ENCODE results near the gene TBC1D30. TPM values are rescaled to one million over a fixed set of nuclear protein-coding genes. Genes with fewer than 3 reads are reported as not detected.
A peak's percentile ranks its signal among the peaks of the same experiment; 100 is the strongest.

Gene TBC1D30
- total RNA-seq, 2 experiments from 2014 or later: 0.40 to 0.72 TPM

GRCh38 chr12:64821116-64821630, 3.3 kb upstream of the TBC1D30 start:
- DNase-seq (no peak), ATAC-seq (no peak)
- Mint-ChIP-seq H3K36me3 (ENCODE audit: low read depth) (no peaks in the 10 kb centered on the region), H3K27ac (no peak overlapping the region), H3K4me3 (no peak overlapping the region), H3K27me3 (peaks cover 25% of the 10 kb centered on the region), H3K4me1 (ENCODE audit: low read depth) (peaks cover 8% of the 10 kb centered on the region), H3K9me3 (peaks cover 3% of the 10 kb centered on the region)
- intact Hi-C loops (cut with micrococcal nuclease): no loop called here
- ChIA-PET POLR2A (no interaction called here), CTCF (interaction anchor here (0.9 to 2.5 kb wide), 2 partner anchors 19 to 25 kb away, joined by 4 to 7 read pairs; no protein-coding TSS in a partner anchor)
- no peak for TF ChIP-seq CTCF (IDR thresholded peaks at IDR 0.05)

- peaks cover 44% of the 10 kb centered on the region for H3K27me3 Mint-ChIP-seq
- no peaks in the 10 kb centered on the region for H3K36me3 Mint-ChIP-seq (ENCODE audit: low read depth)
- no peak for TF ChIP-seq CTCF (IDR thresholded peaks at IDR 0.05)
- intact Hi-C loops (cut with micrococcal nuclease): no loop called here
- ChIA-PET CTCF (interaction anchor here (0.6 to 1.9 kb wide), 3 partner anchors 23 to 413 kb away, joined by 3 to 5 read pairs (median 5); no protein-coding TSS in a partner anchor), POLR2A (no interaction called here)
- no peak overlapping the region for H3K27ac Mint-ChIP-seq
- H3K9me3 Mint-ChIP-seq: peaks cover 3% of the 10 kb centered on the region
- DNase-seq: no peak
- ATAC-seq: no peak
- peaks cover 14% of the 10 kb centered on the region for H3K4me1 Mint-ChIP-seq (ENCODE audit: low read depth)
- H3K4me3 Mint-ChIP-seq: peak overlapping the region; percentile 72
Measured at GRCh38 chr12:64824130-64824499, 332 bp upstream of the TBC1D30 start.

GRCh38 chr12:64825143-64826021, 935 bp downstream of the TBC1D30 start:
- CTCF ChIA-PET: interaction anchor here (0.8 to 1.9 kb wide), 2 partner anchors 24 to 28 kb away, joined by 3 to 5 read pairs; no protein-coding TSS in a partner anchor
- ATAC-seq (no peak), DNase-seq (peak; percentile 40)
- H3K4me1 Mint-ChIP-seq (ENCODE audit: low read depth): peaks cover 14% of the 10 kb centered on the region
- intact Hi-C loops (cut with micrococcal nuclease): no loop called here
- peaks cover 3% of the 10 kb centered on the region for H3K9me3 Mint-ChIP-seq
- no peak for TF ChIP-seq CTCF (IDR thresholded peaks at IDR 0.05)
- H3K4me3 Mint-ChIP-seq: peak overlapping the region; percentile 72
- peaks cover 47% of the 10 kb centered on the region for H3K27me3 Mint-ChIP-seq
- H3K36me3 Mint-ChIP-seq (ENCODE audit: low read depth): no peaks in the 10 kb centered on the region
- no peak overlapping the region for H3K27ac Mint-ChIP-seq
- POLR2A ChIA-PET: interaction anchor here (0.6 to 0.7 kb wide), 4 partner anchors 10 to 361 kb away, joined by 3 read pairs; no protein-coding TSS in a partner anchor

- H3K27ac Mint-ChIP-seq: no peak overlapping the region
- CTCF ChIA-PET: interaction anchor here (0.8 to 1.9 kb wide), 3 partner anchors 25 to 30 kb away, joined by 3 to 5 read pairs (median 4); no protein-coding TSS in a partner anchor
- POLR2A ChIA-PET: interaction anchor here (0.7 kb wide), 1 partner anchor 348 kb away, joined by 3 read pairs; no protein-coding TSS in a partner anchor
- H3K36me3 Mint-ChIP-seq (ENCODE audit: low read depth): no peaks in the 10 kb centered on the region
- intact Hi-C loops (cut with micrococcal nuclease): no loop called here
- peak; percentile 83 for DNase-seq
- peak overlapping the region; percentile 43 for H3K4me3 Mint-ChIP-seq
- H3K4me1 Mint-ChIP-seq (ENCODE audit: low read depth): peaks cover 14% of the 10 kb centered on the region
- ATAC-seq: peak; percentile 64
- TF ChIP-seq CTCF (IDR thresholded peaks at IDR 0.05): no peak
- H3K9me3 Mint-ChIP-seq: peaks cover 3% of the 10 kb centered on the region
- peaks cover 47% of the 10 kb centered on the region for H3K27me3 Mint-ChIP-seq
Measured at GRCh38 chr12:64826234-64826633, 1.8 kb downstream of the TBC1D30 start.

- Mint-ChIP-seq H3K4me3 (no peak overlapping the region), H3K27me3 (peaks cover 44% of the 10 kb centered on the region), H3K27ac (no peak overlapping the region), H3K4me1 (ENCODE audit: low read depth) (peaks cover 14% of the 10 kb centered on the region), H3K9me3 (no peaks in the 10 kb centered on the region), H3K36me3 (ENCODE audit: low read depth) (no peaks in the 10 kb centered on the region)
- ATAC-seq (no peak), DNase-seq (no peak)
- ChIA-PET CTCF (no interaction called here), POLR2A (no interaction called here)
- intact Hi-C loops (cut with micrococcal nuclease): no loop called here
- TF ChIP-seq CTCF (IDR thresholded peaks at IDR 0.05): no peak
Measured at GRCh38 chr12:64828713-64829112, 4.3 kb downstream of the TBC1D30 start.
